Glomerular visceral epithelial cell (primary cell): ENCODE results near the gene MGST3.
"Not testable (repeated sequence)": the region's sequence is repeated elsewhere in the genome, so short reads cannot be mapped to it uniquely, and the experiment has no call there.

ENCODE experiments used
- DNase-seq: peaks from one replicate; pipeline ENCODE4 v3.0.0-alpha.2; 2016; ENCODE audit errors: extremely low spot score

Gene MGST3

GRCh38 chr1:165658766-165659580 lies 27.9 kb downstream of the MGST3 start:
- DNase-seq: not testable (repeated sequence)

GRCh38 chr1:165659581-165659895 lies 28.5 kb downstream of the MGST3 start:
- DNase-seq: no peak

- no peak for DNase-seq
Measured at GRCh38 chr1:165661703-165662102, 30.7 kb downstream of the MGST3 start.

GRCh38 chr1:165662186-165662585 lies 31.2 kb downstream of the MGST3 start:
- DNase-seq: no peak

- no peak for DNase-seq
Measured at GRCh38 chr1:165666152-165666825, 35.3 kb downstream of the MGST3 start.

- no peak for DNase-seq
Measured at GRCh38 chr1:165668184-165668583, 37.1 kb downstream of the MGST3 start.

- DNase-seq: no peak
Measured at GRCh38 chr1:165671526-165671925, 40.5 kb downstream of the MGST3 start.

GRCh38 chr1:165674599-165674998 lies 43.6 kb downstream of the MGST3 start:
- DNase-seq: no peak

- no peak for DNase-seq
Measured at GRCh38 chr1:165675794-165676193, 44.8 kb downstream of the MGST3 start.

GRCh38 chr1:165678509-165678908 lies 47.5 kb downstream of the MGST3 start:
- DNase-seq: no peak

- no peak for DNase-seq
Measured at GRCh38 chr1:165679282-165680036, 48.4 kb downstream of the MGST3 start.

- no peak for DNase-seq
Measured at GRCh38 chr1:165680303-165680702, 49.3 kb downstream of the MGST3 start.

GRCh38 chr1:165680773-165681172 lies 49.7 kb downstream of the MGST3 start:
- not testable (repeated sequence) for DNase-seq

- DNase-seq: no peak
Measured at GRCh38 chr1:165683848-165684485, 52.9 kb downstream of the MGST3 start.

- no peak for DNase-seq
Measured at GRCh38 chr1:165686121-165686970, 55.3 kb downstream of the MGST3 start.

- no peak for DNase-seq
Measured at GRCh38 chr1:165686971-165687433, 56.0 kb downstream of the MGST3 start.

GRCh38 chr1:165688046-165688445 lies 57.0 kb downstream of the MGST3 start:
- DNase-seq: no peak

GRCh38 chr1:165695031-165695430 lies 64.0 kb downstream of the MGST3 start:
- DNase-seq: no peak

GRCh38 chr1:165696625-165697100 lies 65.6 kb downstream of the MGST3 start:
- DNase-seq: peak; percentile 42

GRCh38 chr1:165697491-165697880 lies 66.5 kb downstream of the MGST3 start:
- peak; percentile 21 for DNase-seq
